BJ (cell line): ENCODE data around the gene LRRC14B. TPM values are rescaled to one million over a fixed set of nuclear protein-coding genes. Genes with fewer than 3 reads are reported as not detected.

ENCODE experiments used
- CTCF ChIA-PET: fragments of 350-600 bp; formaldehyde crosslinking; extraction: SDS; loops from one replicate; lab custom pipeline; 2021; ENCODE audit warnings: antibody characterized with exemption, inconsistent platforms; lab: Yijun Ruan, JAX
- POLR2A ChIA-PET: fragments of 300-600 bp; sonication (Branson Sonifier 250); formaldehyde crosslinking; extraction: SDS; loops from one replicate; lab custom pipeline; 2021; ENCODE audit warnings: antibody characterized with exemption; lab: Charles Lee
- DNase-seq: peaks from one replicate; pipeline ENCODE4 v3.0.0-alpha.2; 2011; ENCODE audit warnings: low read depth
- H3K27me3 ChIP-seq: 2 replicates; pipeline ENCODE4 v1.6.0; 2011; ENCODE audit warnings: low read length; ENCODE audit not compliant: control insufficient read depth, insufficient read depth
- H3K36me3 ChIP-seq: 2 replicates; pipeline ENCODE4 v1.5.1; 2011; ENCODE audit warnings: low read length; ENCODE audit not compliant: control insufficient read depth, insufficient read depth
- H3K4me3 ChIP-seq: 2 replicates; pipeline ENCODE4 v1.5.1; 2011; ENCODE audit warnings: low read depth, mild to moderate bottlenecking, control low read depth, low read length
- CTCF ChIP-seq: IDR thresholded peaks from 2 replicates; pipeline ENCODE4 v1.5.1; 2011; ENCODE audit warnings: low read depth, mild to moderate bottlenecking, control low read depth, inconsistent platforms, low read length, moderate library complexity; ENCODE audit not compliant: insufficient read depth
- polyA plus RNA-seq: library from polyadenylated mRNA; depleted of rRNA; stranded (reverse); fragments of >200 nt; gene quantifications from 2 replicates; pipeline ENCODE4 v1.2.3, GENCODE V29; 2011

LRRC14B gene
- polyA plus RNA-seq, 1 experiment, result not detected

- no peaks in the 10 kb centered on the region for H3K36me3 ChIP-seq
- no peak for DNase-seq
- H3K4me3 ChIP-seq, result no peak overlapping the region
- H3K27me3 ChIP-seq, result no peaks in the 10 kb centered on the region
- ChIA-PET POLR2A (no interaction called here), CTCF (no interaction called here)
- no peak for TF ChIP-seq CTCF
These were observed 30.1 kb upstream of the LRRC14B start for GRCh38 chr5:160921-161802.

DNA sequence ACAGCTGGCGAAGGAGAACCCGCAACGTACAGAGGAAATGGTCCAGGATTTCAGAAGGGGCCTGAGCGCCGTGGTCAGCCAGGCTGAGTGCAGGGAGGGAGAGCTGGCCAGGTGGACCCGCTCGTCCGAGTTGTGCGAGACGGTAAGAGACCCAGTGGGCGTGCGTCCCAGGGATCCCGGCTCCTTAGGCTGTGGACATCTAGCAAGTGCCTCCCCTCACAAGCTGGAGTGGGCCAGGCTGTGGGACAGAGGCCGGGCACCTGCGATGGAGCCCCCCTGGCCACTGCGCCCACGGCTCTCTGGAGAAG lies 29.5 kb upstream of the LRRC14B start:
- H3K4me3 ChIP-seq, result no peak overlapping the region
- POLR2A ChIA-PET, result no interaction called here
- H3K27me3 ChIP-seq, result no peaks in the 10 kb centered on the region
- no peak for TF ChIP-seq CTCF
- no peaks in the 10 kb centered on the region for H3K36me3 ChIP-seq
- CTCF ChIA-PET, result interaction anchor here (1.2 kb wide), 1 partner anchor 27 kb away, joined by 3 read pairs; no protein-coding TSS in a partner anchor
- DNase-seq, result no peak

GRCh38 chr5:162190-162564 lies 29.1 kb upstream of the LRRC14B start:
- no peak for DNase-seq
- no peak overlapping the region for H3K4me3 ChIP-seq
- TF ChIP-seq CTCF, result no peak
- H3K27me3 ChIP-seq, result no peaks in the 10 kb centered on the region
- H3K36me3 ChIP-seq, result no peaks in the 10 kb centered on the region
- ChIA-PET CTCF (interaction anchor here (1.2 kb wide), 1 partner anchor 27 kb away, joined by 3 read pairs; no protein-coding TSS in a partner anchor), POLR2A (no interaction called here)

- DNase-seq, result no peak
- ChIA-PET POLR2A (no interaction called here), CTCF (interaction anchor here (1.2 kb wide), 1 partner anchor 26 kb away, joined by 3 read pairs; no protein-coding TSS in a partner anchor)
- Histone ChIP-seq H3K27me3 (no peaks in the 10 kb centered on the region), H3K4me3 (no peak overlapping the region), H3K36me3 (no peaks in the 10 kb centered on the region)
- no peak for TF ChIP-seq CTCF
These were observed 28.5 kb upstream of the LRRC14B start for GRCh38 chr5:162565-163337.

- H3K36me3 ChIP-seq, result no peaks in the 10 kb centered on the region
- ChIA-PET POLR2A (no interaction called here), CTCF (no interaction called here)
- no peaks in the 10 kb centered on the region for H3K27me3 ChIP-seq
- H3K4me3 ChIP-seq, result no peak overlapping the region
- no peak for TF ChIP-seq CTCF
- no peak for DNase-seq
These were observed 28.0 kb upstream of the LRRC14B start for GRCh38 chr5:163338-163620.
